CD4-positive, alpha-beta T cell treated with Interleukin-17A for 4 hours (primary cell): Measurements from ENCODE around the gene DAG1.

Experiments used
- DNase-seq: peaks from one replicate; pipeline ENCODE4 v3.0.0-alpha.2; 2020; ENCODE audit warnings: mixed read lengths

The DAG1 gene

GRCh38 chr3:49469936-49470713, at the start of gene DAG1:
Gene DAG1 (plus strand): TSS chr3:49470267. CDS start chr3:49510535, 40,268 bp downstream.
- peak; percentile 96 for DNase-seq

GRCh38 chr3:49421890-49422378, 48.1 kb upstream of the DAG1 start:
- DNase-seq, result no peak

GRCh38 chr3:49422379-49423248, 47.5 kb upstream of the DAG1 start, which contains the start of gene AMT:
Gene AMT (minus strand): TSS chr3:49422473. CDS start chr3:49422450, 23 bp downstream.
- DNase-seq, result no peak

GRCh38 chr3:49424816-49425215, 45.3 kb upstream of the DAG1 start:
- DNase-seq, result no peak

- no peak for DNase-seq
Measured at GRCh38 chr3:49427586-49427985, 42.5 kb upstream of the DAG1 start.

- no peak for DNase-seq
Measured at GRCh38 chr3:49428752-49429080, 41.4 kb upstream of the DAG1 start.

- no peak for DNase-seq
Measured at GRCh38 chr3:49434731-49435130, 35.3 kb upstream of the DAG1 start.

GRCh38 chr3:49445391-49445790, 24.7 kb upstream of the DAG1 start:
- no peak for DNase-seq

- DNase-seq, result no peak
Measured at GRCh38 chr3:49453621-49454020, 16.4 kb upstream of the DAG1 start.

- no peak for DNase-seq
Measured at GRCh38 chr3:49454458-49454857, 15.6 kb upstream of the DAG1 start.

GRCh38 chr3:49454898-49455681, 15.0 kb upstream of the DAG1 start:
- no peak for DNase-seq

- DNase-seq, result no peak
Measured at GRCh38 chr3:49456466-49456865, 13.6 kb upstream of the DAG1 start.

- DNase-seq, result no peak
Measured at GRCh38 chr3:49460188-49460890, 9.7 kb upstream of the DAG1 start.

- no peak for DNase-seq
Measured at GRCh38 chr3:49460956-49461355, 9.1 kb upstream of the DAG1 start.

GRCh38 chr3:49461443-49462171, 8.5 kb upstream of the DAG1 start:
- no peak for DNase-seq

GRCh38 chr3:49462222-49462621, 7.8 kb upstream of the DAG1 start:
- no peak for DNase-seq

GRCh38 chr3:49465270-49466034, 4.6 kb upstream of the DAG1 start:
- no peak for DNase-seq

GRCh38 chr3:49466085-49466484, 4.0 kb upstream of the DAG1 start:
- DNase-seq, result no peak

GRCh38 chr3:49469037-49469935, 781 bp upstream of the DAG1 start:
- no peak for DNase-seq
